Keratinocyte (primary cell): ENCODE data around the gene REEP3.

Experiments used
- EZH2 ChIP-seq: IDR thresholded peaks from one replicate; pipeline ENCODE4 v1.6.1; 2012; ENCODE audit warnings: inconsistent platforms, mild to moderate bottlenecking, low read length, moderate library complexity
- TF ChIP-seq, protein P1 (sequence below), 3 experiments: IDR thresholded peaks in 1 of 3; conservative IDR thresholded peaks in 1 of 3; optimal IDR thresholded peaks in 1 of 3; 2 replicates in 2 of 3; 3 replicates in 1 of 3; pipeline versions ENCODE3 to v1.5.1; 2011; ENCODE audit warnings: low read length in 3 of 3, mild to moderate bottlenecking in 3 of 3, moderate library complexity in 2 of 3, control low read depth in 1 of 3, inconsistent platforms in 1 of 3; ENCODE audit not compliant: insufficient read depth in 2 of 3; ENCODE audit errors: extremely low read depth in 1 of 3

- TF ChIP-seq, protein P1, sequence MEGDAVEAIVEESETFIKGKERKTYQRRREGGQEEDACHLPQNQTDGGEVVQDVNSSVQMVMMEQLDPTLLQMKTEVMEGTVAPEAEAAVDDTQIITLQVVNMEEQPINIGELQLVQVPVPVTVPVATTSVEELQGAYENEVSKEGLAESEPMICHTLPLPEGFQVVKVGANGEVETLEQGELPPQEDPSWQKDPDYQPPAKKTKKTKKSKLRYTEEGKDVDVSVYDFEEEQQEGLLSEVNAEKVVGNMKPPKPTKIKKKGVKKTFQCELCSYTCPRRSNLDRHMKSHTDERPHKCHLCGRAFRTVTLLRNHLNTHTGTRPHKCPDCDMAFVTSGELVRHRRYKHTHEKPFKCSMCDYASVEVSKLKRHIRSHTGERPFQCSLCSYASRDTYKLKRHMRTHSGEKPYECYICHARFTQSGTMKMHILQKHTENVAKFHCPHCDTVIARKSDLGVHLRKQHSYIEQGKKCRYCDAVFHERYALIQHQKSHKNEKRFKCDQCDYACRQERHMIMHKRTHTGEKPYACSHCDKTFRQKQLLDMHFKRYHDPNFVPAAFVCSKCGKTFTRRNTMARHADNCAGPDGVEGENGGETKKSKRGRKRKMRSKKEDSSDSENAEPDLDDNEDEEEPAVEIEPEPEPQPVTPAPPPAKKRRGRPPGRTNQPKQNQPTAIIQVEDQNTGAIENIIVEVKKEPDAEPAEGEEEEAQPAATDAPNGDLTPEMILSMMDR (optimal IDR thresholded peaks at IDR 0.05 in 1 of 3, IDR thresholded peaks at IDR 0.05 in 1 of 3, conservative IDR thresholded peaks at IDR 0.05 in 1 of 3; ENCODE audit: extremely low read depth in 1 of 3, insufficient read depth in 2 of 3, low read length in 3 of 3) = no peak
- TF ChIP-seq EZH2 = no peak
Measured at GRCh38 chr10:63653747-63654146, 132.5 kb downstream of the REEP3 start.
